HepG2 (cell line): ENCODE measurements around the gene PRDX5. TPM values are rescaled to one million over a fixed set of nuclear protein-coding genes. Genes with fewer than 3 reads are reported as not detected.

Experiments used
- ATAC-seq: fragments of 200-7000 bp; cut with Tn5 transposase; 3 replicates; pipeline ENCODE4 v1.9.1; 2020; ENCODE audit warnings: mild to moderate bottlenecking, moderate library complexity
- BruUV-seq: library from RNA; stranded (reverse); fragments of 400-500 nt; replicated peaks from 2 replicates; lab custom pipeline; 2021; lab: Mats Ljungman, UMichigan
- CTCF ChIA-PET: fragments of 300-600 bp; formaldehyde crosslinking; extraction: SDS; loops from one replicate; lab custom pipeline; 2021; ENCODE audit warnings: low total read pairs, inconsistent platforms, low intra/inter-chr PET ratio; lab: Yijun Ruan, JAX
- POLR2A ChIA-PET: fragments of 350-600 bp; sonication (Branson Sonifier 250); formaldehyde crosslinking; loops from one replicate; lab custom pipeline; 2020; ENCODE audit warnings: antibody characterized with exemption, inconsistent platforms; lab: Yijun Ruan, JAX
- DNase-seq: peaks from one replicate; pipeline ENCODE4 v3.0.0-alpha.2; 2015; ENCODE audit warnings: low spot score
- FAIRE-seq: peaks from 3 replicates; lab custom pipeline; 2011; peaks lifted over from hg19 to GRCh38; lab: Jason Lieb, UNC
- H2AFZ ChIP-seq: one replicate; pipeline ENCODE4 v1.6.1; 2011; ENCODE audit warnings: low read length, inconsistent platforms
- H3K27ac ChIP-seq: fragments of 300-600 bp; 3 replicates; pipeline ENCODE4 v1.8.0; 2011; ENCODE audit warnings: mixed run types, mild to moderate bottlenecking, mixed read lengths, low read length, inconsistent platforms; ENCODE audit not compliant: insufficient read depth; ENCODE audit errors: extremely low read length
- H3K27me3 ChIP-seq, 2 experiments: fragments of 200-600 bp in 1 of 2; 2 replicates in 1 of 2; 3 replicates in 1 of 2; pipeline versions ENCODE4 v1.6.0 to v1.8.0; 2011; ENCODE audit warnings: low read length in 2 of 2, mild to moderate bottlenecking in 2 of 2, moderate library complexity in 2 of 2, inconsistent platforms in 1 of 2; ENCODE audit not compliant: insufficient read depth in 2 of 2, control insufficient read depth in 1 of 2
- H3K36me3 ChIP-seq, 2 experiments: fragments of 200-600 bp in 1 of 2; replicated peaks in 1 of 2; 2 replicates in 1 of 2; 3 replicates in 1 of 2; pipeline versions ENCODE4 v1.5.1 to v1.8.0; 2011; ENCODE audit warnings: low read length in 2 of 2, inconsistent platforms in 1 of 2; ENCODE audit not compliant: insufficient read depth in 2 of 2, control insufficient read depth in 1 of 2
- H3K4me1 ChIP-seq: 2 replicates; pipeline ENCODE4 v1.5.1; 2012; ENCODE audit warnings: low read length, inconsistent platforms; ENCODE audit not compliant: insufficient read depth
- H3K4me2 ChIP-seq: 2 replicates; pipeline ENCODE4 v1.6.0; 2011; ENCODE audit warnings: low read depth, low read length, inconsistent platforms
- H3K4me3 ChIP-seq, 3 experiments: fragments of 200-600 bp in 1 of 3; sonication (generic), shearing (Covaris generic) in 1 of 3; replicated peaks in 1 of 3; 2 replicates each; pipeline ENCODE4 v1.5.1; 2011 to 2016; ENCODE audit warnings: low read length in 3 of 3, inconsistent platforms in 2 of 3, low read depth in 2 of 3, mild to moderate bottlenecking in 2 of 3, control low read depth in 1 of 3, mixed read lengths in 1 of 3; ENCODE audit not compliant: insufficient read depth in 1 of 3
- H3K79me2 ChIP-seq: one replicate; pipeline ENCODE4 v1.6.1; 2011; ENCODE audit warnings: low read length, inconsistent platforms; ENCODE audit not compliant: insufficient read depth
- H3K9ac ChIP-seq: 2 replicates; pipeline ENCODE4 v1.6.0; 2011; ENCODE audit warnings: mild to moderate bottlenecking, low read depth, low read length, inconsistent platforms; ENCODE audit not compliant: insufficient read depth
- H3K9me3 ChIP-seq: 2 replicates; pipeline ENCODE4 v1.5.1; 2012; ENCODE audit warnings: mild to moderate bottlenecking, low read length
- H4K20me1 ChIP-seq: 2 replicates; pipeline ENCODE4 v1.6.0; 2011; ENCODE audit warnings: inconsistent platforms, mild to moderate bottlenecking, low read length, moderate library complexity; ENCODE audit not compliant: insufficient read depth
- AHDC1 ChIP-seq: sonication (generic); formaldehyde crosslinking; IDR thresholded peaks from 2 replicates; pipeline ENCODE4 v1.5.1; 2020; ENCODE audit warnings: mild to moderate bottlenecking, missing genetic modification reagents, borderline replicate concordance
- E2F5 ChIP-seq: sonication (generic); formaldehyde crosslinking; conservative IDR thresholded peaks from 2 replicates; pipeline ENCODE4 v1.4.0; 2020; ENCODE audit warnings: missing genetic modification reagents
- EEA1 ChIP-seq: sonication (generic); formaldehyde crosslinking; IDR thresholded peaks from 2 replicates; pipeline ENCODE4 v1.5.1; 2020; ENCODE audit warnings: mild to moderate bottlenecking, missing genetic modification reagents, borderline replicate concordance
- EED ChIP-seq: sonication (generic); formaldehyde crosslinking; IDR thresholded peaks from 2 replicates; pipeline ENCODE4 v1.5.0; 2020; ENCODE audit warnings: mild to moderate bottlenecking, missing genetic modification reagents
- GATAD2A ChIP-seq: IDR thresholded peaks from 2 replicates; pipeline ENCODE4 v1.6.1; 2016
- HBP1 ChIP-seq: IDR thresholded peaks from 2 replicates; pipeline ENCODE4 v1.6.1; 2016; ENCODE audit warnings: low read depth, control low read depth
- RBAK ChIP-seq: sonication (generic); formaldehyde crosslinking; IDR thresholded peaks from 2 replicates; pipeline ENCODE4 v1.5.1; 2020; ENCODE audit warnings: mild to moderate bottlenecking, missing genetic modification reagents
- SMYD3 ChIP-seq: sonication (generic); formaldehyde crosslinking; IDR thresholded peaks from 2 replicates; pipeline ENCODE4 v1.8.1; 2023; ENCODE audit warnings: mild to moderate bottlenecking, missing genetic modification reagents
- TSC22D2 ChIP-seq: sonication (generic); formaldehyde crosslinking; IDR thresholded peaks from 2 replicates; pipeline ENCODE4 v1.5.1; 2020; ENCODE audit warnings: missing genetic modification reagents, mild to moderate bottlenecking, borderline replicate concordance
- ZBTB1 ChIP-seq: sonication (generic); formaldehyde crosslinking; IDR thresholded peaks from 2 replicates; pipeline ENCODE4 v1.4.0; 2020; ENCODE audit warnings: missing genetic modification reagents, borderline replicate concordance
- ZNF644 ChIP-seq: IDR thresholded peaks from 2 replicates; pipeline ENCODE4 v1.6.1; 2016; ENCODE audit warnings: low read depth
- WGBS: methylation state at CpG from one replicate; pipeline ENCODE4 v1.1.6; 2017; ENCODE audit warnings: low lambda C conversion rate; 5-methylcytosine and 5-hydroxymethylcytosine counted together
- in situ Hi-C: cut with HindIII; loops from 2 replicates; pipeline ENCODE4 v1.10.0; 2017; ENCODE audit warnings: low pct_unique_long_range_greater_than_20kb; ENCODE audit not compliant: extremely low pct_ligation_motif_present
- intact Hi-C: fragments of 100-400 bp; cut with micrococcal nuclease; formaldehyde crosslinking; loops from one replicate; pipeline ENCODE4 v1.10.0; 2022; ENCODE audit not compliant: unreplicated experiment
- polyA plus RNA-seq, 8 experiments: library from polyadenylated mRNA; depleted of rRNA in 3 of 8; stranded (reverse) in 7 of 8; unstranded in 1 of 8; fragments of >200 nt; fragmentation: Illumina TruSeq in 4 of 8; extraction: Trizol in 4 of 8; gene quantifications; 2 replicates each; pipeline versions ENCODE4 v1.2.1 to v1.2.3, GENCODE V29; 2011 to 2016; ENCODE audit warnings: low read depth in 4 of 8, missing spikeins in 1 of 8, mixed read lengths in 1 of 8; ENCODE audit not compliant: insufficient read depth in 1 of 8
- total RNA-seq, 5 experiments: library from RNA; depleted of rRNA; stranded (reverse); fragments of >200 nt; fragmentation: Illumina TruSeq; extraction: Trizol; gene quantifications; 2 replicates each; pipeline ENCODE4 v1.2.3, GENCODE V29; 2016; ENCODE audit warnings: low read depth in 1 of 5

PRDX5 gene
- total and polyA plus RNA-seq, 2 of the 13 experiments (the other 11 are each of a cell fraction or from before 2014, with no cell fraction given): 215 to 311 TPM

GRCh38 chr11:64331569-64332371, 13.8 kb downstream of the PRDX5 start (continued):
- TF ChIP-seq AHDC1 (no peak), EEA1 (CRISPR knock-in tag) (no peak; the same call in 1 of the 2 replicates), GATAD2A (CRISPR knock-in tag) (0 out of 2 replicates have a peak, but pooled peaks have one; percentile 39)

GRCh38 chr11:64333556-64333955, 15.6 kb downstream of the PRDX5 start:
- H3K27ac ChIP-seq: no peak overlapping the region
- no peak for TF ChIP-seq SMYD3 (CRISPR knock-in tag)
- TF ChIP-seq TSC22D2 (CRISPR knock-in tag): no peak
- no peak for TF ChIP-seq HBP1
- TF ChIP-seq E2F5 (CRISPR knock-in tag): no peak
- TF ChIP-seq ZNF644 (CRISPR knock-in tag): no peak
- no peak for TF ChIP-seq RBAK (CRISPR knock-in tag)
- TF ChIP-seq ZBTB1 (CRISPR knock-in tag): no peak
- no peak for TF ChIP-seq EED (CRISPR knock-in tag)

More at GRCh38 chr11:64333556-64333955, 15.6 kb downstream of the PRDX5 start:
- no peak for DNase-seq
- POLR2A ChIA-PET: no interaction called here
- Histone ChIP-seq H3K4me1 (peaks cover 22% of the 10 kb centered on the region), H3K4me3 (no peak overlapping the region), H3K27me3 (peaks cover 3 to 11% of the 10 kb centered on the region in 2 experiments; a peak in 3 of 5 replicates), H4K20me1 (no peaks in the 10 kb centered on the region), H3K9ac (no peak overlapping the region), H3K9me3 (no peaks in the 10 kb centered on the region), H2AFZ (no peak overlapping the region), H3K79me2 (no peaks in the 10 kb centered on the region), H3K4me2 (no peak overlapping the region), H3K36me3 (no peaks in the 10 kb centered on the region)
- in situ Hi-C loops: no loop called here
- intact Hi-C loops: no loop called here
- 54% methylated on average over 8 of the region's 8 CpGs for WGBS
- no peak for FAIRE-seq
- ATAC-seq: no peak
- BruUV-seq: no TSS peak
- CTCF ChIA-PET: no interaction called here
